BLaER1 treated with 17β-estradiol and CSF1 and Interleukin-3, amounts not matched to agents 10 nM and 100 nM (cell line): ENCODE results near the gene CYP4Z1.

ENCODE experiments used
- H3K27ac ChIP-seq, 11 experiments: shearing (Covaris generic); formaldehyde crosslinking; 2 replicates each; pipeline ENCODE4 v1.8.1; 2022
- H3K27me3 ChIP-seq, 11 experiments: shearing (Covaris generic); formaldehyde crosslinking; 2 replicates each; pipeline ENCODE4 v1.8.1; 2022
- H3K36me3 ChIP-seq, 11 experiments: shearing (Covaris generic); formaldehyde crosslinking; 2 replicates each; pipeline ENCODE4 v1.8.1; 2022
- H3K4me1 ChIP-seq, 10 experiments: shearing (Covaris generic); formaldehyde crosslinking; 2 replicates each; pipeline ENCODE4 v1.8.1; 2022
- H3K4me2 ChIP-seq, 11 experiments: shearing (Covaris generic); formaldehyde crosslinking; 2 replicates each; pipeline ENCODE4 v1.8.1; 2022
- H3K4me3 ChIP-seq, 10 experiments: shearing (Covaris generic); formaldehyde crosslinking; 2 replicates each; pipeline ENCODE4 v1.8.1; 2022
- H3K9ac ChIP-seq, 11 experiments: shearing (Covaris generic); formaldehyde crosslinking; 2 replicates each; pipeline ENCODE4 v1.8.1; 2022
- H3K9me3 ChIP-seq, 11 experiments: shearing (Covaris generic); formaldehyde crosslinking; replicated peaks in 1 of 11; 2 replicates each; pipeline ENCODE4 v1.8.1; 2022
- H4K20me1 ChIP-seq, 11 experiments: shearing (Covaris generic); formaldehyde crosslinking; 2 replicates each; pipeline ENCODE4 v1.8.1; 2022
- Cebpa-rat ChIP-seq, 11 experiments: shearing (Covaris generic); IDR thresholded peaks; 2 replicates each; pipeline ENCODE4 v1.8.1; 2022

The CYP4Z1 gene

GRCh38 chr1:47160716-47161115, 93.7 kb downstream of the CYP4Z1 start:
- H3K9ac ChIP-seq = no peak overlapping the region
- no peaks in the 10 kb centered on the region for H3K36me3 ChIP-seq
- H3K4me3 ChIP-seq = no peak overlapping the region
- no peak overlapping the region for H3K27ac ChIP-seq
- no peaks in the 10 kb centered on the region for H3K27me3 ChIP-seq
- H3K9me3 ChIP-seq = peaks cover 0 to 9% (median 1%) of the 10 kb centered on the region in 11 experiments; a peak in 8 of 22 replicates
- H4K20me1 ChIP-seq = no peaks in the 10 kb centered on the region
- H3K4me1 ChIP-seq = no peaks in the 10 kb centered on the region
- no peak overlapping the region for H3K4me2 ChIP-seq
- TF ChIP-seq Cebpa-rat (IDR thresholded peaks at IDR 0.05) = no peak

GRCh38 chr1:47161298-47162040, 94.4 kb downstream of the CYP4Z1 start:
- no peaks in the 10 kb centered on the region for H4K20me1 ChIP-seq
- peaks cover 0 to 9% (median 1%) of the 10 kb centered on the region in 11 experiments; a peak in 3 of 22 replicates for H3K9me3 ChIP-seq
- no peak for TF ChIP-seq Cebpa-rat (IDR thresholded peaks at IDR 0.05)
- no peak overlapping the region for H3K4me2 ChIP-seq
- H3K4me1 ChIP-seq = no peaks in the 10 kb centered on the region
- no peak overlapping the region for H3K4me3 ChIP-seq
- no peak overlapping the region for H3K9ac ChIP-seq
- no peaks in the 10 kb centered on the region for H3K27me3 ChIP-seq
- no peaks in the 10 kb centered on the region for H3K36me3 ChIP-seq
- no peak overlapping the region for H3K27ac ChIP-seq

- H3K9me3 ChIP-seq = peaks cover 0 to 10% (median 0%) of the 10 kb centered on the region in 11 experiments; a peak in 1 of 22 replicates
- no peaks in the 10 kb centered on the region for H3K27me3 ChIP-seq
- H3K27ac ChIP-seq = no peak overlapping the region
- no peak overlapping the region for H3K4me3 ChIP-seq
- no peak overlapping the region for H3K4me2 ChIP-seq
- no peaks in the 10 kb centered on the region for H3K36me3 ChIP-seq
- H3K4me1 ChIP-seq = no peaks in the 10 kb centered on the region
- H4K20me1 ChIP-seq = no peaks in the 10 kb centered on the region
- no peak for TF ChIP-seq Cebpa-rat (IDR thresholded peaks at IDR 0.05)
- no peak overlapping the region for H3K9ac ChIP-seq
Observed at GRCh38 chr1:47164552-47164951, 97.5 kb downstream of the CYP4Z1 start.
